ENCODE data around the gene RPL37. TPM values are rescaled to one million over a fixed set of nuclear protein-coding genes. Genes with fewer than 3 reads are reported as not detected.

RPL37 gene
- total and polyA plus RNA-seq, 9 of the 15 experiments (the other 6 are each of a cell fraction or from before 2014, with no cell fraction given): 2,342 to 7,963 (median 4,091) TPM

DNA sequence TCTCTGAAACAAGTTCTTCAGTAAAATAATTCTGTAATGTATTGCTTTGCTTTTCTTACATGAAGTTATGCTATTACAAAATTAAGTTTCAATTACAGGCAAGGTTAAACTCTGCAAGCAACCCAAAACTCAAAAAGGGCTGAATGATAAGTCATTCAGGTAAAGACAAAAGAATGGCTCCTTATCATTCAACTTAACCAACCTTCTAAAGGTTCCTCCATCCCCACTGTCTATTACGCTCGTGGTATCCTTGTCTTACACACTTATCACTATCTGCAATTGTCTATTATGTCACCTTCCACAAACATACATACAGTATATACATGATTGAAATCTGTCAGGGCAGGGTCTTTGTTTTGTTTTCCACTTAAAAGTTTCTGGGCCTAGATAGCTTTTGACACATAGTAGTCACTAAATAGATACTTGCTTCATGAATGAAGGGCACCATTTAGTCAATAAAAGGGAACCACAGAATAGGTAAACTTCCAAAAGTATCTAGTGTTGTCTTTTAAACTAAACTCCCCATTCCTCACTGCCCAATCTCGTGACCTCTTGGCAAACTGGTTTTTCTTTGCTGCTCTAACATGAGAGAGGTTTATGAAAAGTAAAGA lies 6.9 kb downstream of the RPL37 start (continued):
- TF ChIP-seq, protein P1, sequence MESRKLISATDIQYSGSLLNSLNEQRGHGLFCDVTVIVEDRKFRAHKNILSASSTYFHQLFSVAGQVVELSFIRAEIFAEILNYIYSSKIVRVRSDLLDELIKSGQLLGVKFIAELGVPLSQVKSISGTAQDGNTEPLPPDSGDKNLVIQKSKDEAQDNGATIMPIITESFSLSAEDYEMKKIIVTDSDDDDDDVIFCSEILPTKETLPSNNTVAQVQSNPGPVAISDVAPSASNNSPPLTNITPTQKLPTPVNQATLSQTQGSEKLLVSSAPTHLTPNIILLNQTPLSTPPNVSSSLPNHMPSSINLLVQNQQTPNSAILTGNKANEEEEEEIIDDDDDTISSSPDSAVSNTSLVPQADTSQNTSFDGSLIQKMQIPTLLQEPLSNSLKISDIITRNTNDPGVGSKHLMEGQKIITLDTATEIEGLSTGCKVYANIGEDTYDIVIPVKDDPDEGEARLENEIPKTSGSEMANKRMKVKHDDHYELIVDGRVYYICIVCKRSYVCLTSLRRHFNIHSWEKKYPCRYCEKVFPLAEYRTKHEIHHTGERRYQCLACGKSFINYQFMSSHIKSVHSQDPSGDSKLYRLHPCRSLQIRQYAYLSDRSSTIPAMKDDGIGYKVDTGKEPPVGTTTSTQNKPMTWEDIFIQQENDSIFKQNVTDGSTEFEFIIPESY (CRISPR knock-in tag; IDR thresholded peaks at IDR 0.05): no peak
- no peak for TF ChIP-seq SIX5 (IDR thresholded peaks at IDR 0.05; ENCODE audit: borderline replicate concordance in 1 of 2, insufficient read depth in 1 of 2, low read depth in 1 of 2, low read length in 2 of 2)
- no peak for TF ChIP-seq ZNF253 (CRISPR knock-in tag; conservative IDR thresholded peaks at IDR 0.05)
- TF ChIP-seq, protein P2, sequence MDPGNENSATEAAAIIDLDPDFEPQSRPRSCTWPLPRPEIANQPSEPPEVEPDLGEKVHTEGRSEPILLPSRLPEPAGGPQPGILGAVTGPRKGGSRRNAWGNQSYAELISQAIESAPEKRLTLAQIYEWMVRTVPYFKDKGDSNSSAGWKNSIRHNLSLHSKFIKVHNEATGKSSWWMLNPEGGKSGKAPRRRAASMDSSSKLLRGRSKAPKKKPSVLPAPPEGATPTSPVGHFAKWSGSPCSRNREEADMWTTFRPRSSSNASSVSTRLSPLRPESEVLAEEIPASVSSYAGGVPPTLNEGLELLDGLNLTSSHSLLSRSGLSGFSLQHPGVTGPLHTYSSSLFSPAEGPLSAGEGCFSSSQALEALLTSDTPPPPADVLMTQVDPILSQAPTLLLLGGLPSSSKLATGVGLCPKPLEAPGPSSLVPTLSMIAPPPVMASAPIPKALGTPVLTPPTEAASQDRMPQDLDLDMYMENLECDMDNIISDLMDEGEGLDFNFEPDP (CRISPR knock-in tag; IDR thresholded peaks at IDR 0.05): no peak
- TF ChIP-seq, protein P3, sequence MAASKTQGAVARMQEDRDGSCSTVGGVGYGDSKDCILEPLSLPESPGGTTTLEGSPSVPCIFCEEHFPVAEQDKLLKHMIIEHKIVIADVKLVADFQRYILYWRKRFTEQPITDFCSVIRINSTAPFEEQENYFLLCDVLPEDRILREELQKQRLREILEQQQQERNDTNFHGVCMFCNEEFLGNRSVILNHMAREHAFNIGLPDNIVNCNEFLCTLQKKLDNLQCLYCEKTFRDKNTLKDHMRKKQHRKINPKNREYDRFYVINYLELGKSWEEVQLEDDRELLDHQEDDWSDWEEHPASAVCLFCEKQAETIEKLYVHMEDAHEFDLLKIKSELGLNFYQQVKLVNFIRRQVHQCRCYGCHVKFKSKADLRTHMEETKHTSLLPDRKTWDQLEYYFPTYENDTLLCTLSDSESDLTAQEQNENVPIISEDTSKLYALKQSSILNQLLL (CRISPR knock-in tag; IDR thresholded peaks at IDR 0.05; ENCODE audit: borderline replicate concordance): no peak
- no peak for TF ChIP-seq KLF1 (tag; IDR thresholded peaks at IDR 0.05)
- no peak for TF ChIP-seq HEY1 (CRISPR knock-in tag; IDR thresholded peaks at IDR 0.05; ENCODE audit: borderline replicate concordance)
- TF ChIP-seq, protein P4, sequence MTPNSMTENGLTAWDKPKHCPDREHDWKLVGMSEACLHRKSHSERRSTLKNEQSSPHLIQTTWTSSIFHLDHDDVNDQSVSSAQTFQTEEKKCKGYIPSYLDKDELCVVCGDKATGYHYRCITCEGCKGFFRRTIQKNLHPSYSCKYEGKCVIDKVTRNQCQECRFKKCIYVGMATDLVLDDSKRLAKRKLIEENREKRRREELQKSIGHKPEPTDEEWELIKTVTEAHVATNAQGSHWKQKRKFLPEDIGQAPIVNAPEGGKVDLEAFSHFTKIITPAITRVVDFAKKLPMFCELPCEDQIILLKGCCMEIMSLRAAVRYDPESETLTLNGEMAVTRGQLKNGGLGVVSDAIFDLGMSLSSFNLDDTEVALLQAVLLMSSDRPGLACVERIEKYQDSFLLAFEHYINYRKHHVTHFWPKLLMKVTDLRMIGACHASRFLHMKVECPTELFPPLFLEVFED (CRISPR knock-in tag; conservative IDR thresholded peaks at IDR 0.05): no peak; the same call in 1 of the 2 replicates
- no peak for TF ChIP-seq FOXJ3 (CRISPR knock-in tag; IDR thresholded peaks at IDR 0.05)
- TF ChIP-seq ZNF146 (CRISPR knock-in tag; IDR thresholded peaks at IDR 0.05; ENCODE audit: unreplicated experiment): peak; percentile 14
- no peak for TF ChIP-seq STAT5B (CRISPR knock-in tag; IDR thresholded peaks at IDR 0.05)
- no peak for TF ChIP-seq NR3C1 (CRISPR knock-in tag; IDR thresholded peaks at IDR 0.05)
- TF ChIP-seq, protein P5, sequence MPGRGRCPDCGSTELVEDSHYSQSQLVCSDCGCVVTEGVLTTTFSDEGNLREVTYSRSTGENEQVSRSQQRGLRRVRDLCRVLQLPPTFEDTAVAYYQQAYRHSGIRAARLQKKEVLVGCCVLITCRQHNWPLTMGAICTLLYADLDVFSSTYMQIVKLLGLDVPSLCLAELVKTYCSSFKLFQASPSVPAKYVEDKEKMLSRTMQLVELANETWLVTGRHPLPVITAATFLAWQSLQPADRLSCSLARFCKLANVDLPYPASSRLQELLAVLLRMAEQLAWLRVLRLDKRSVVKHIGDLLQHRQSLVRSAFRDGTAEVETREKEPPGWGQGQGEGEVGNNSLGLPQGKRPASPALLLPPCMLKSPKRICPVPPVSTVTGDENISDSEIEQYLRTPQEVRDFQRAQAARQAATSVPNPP (IDR thresholded peaks at IDR 0.05; ENCODE audit: borderline replicate concordance, insufficient read depth, insufficient read length): no peak
- TF ChIP-seq, protein P6, sequence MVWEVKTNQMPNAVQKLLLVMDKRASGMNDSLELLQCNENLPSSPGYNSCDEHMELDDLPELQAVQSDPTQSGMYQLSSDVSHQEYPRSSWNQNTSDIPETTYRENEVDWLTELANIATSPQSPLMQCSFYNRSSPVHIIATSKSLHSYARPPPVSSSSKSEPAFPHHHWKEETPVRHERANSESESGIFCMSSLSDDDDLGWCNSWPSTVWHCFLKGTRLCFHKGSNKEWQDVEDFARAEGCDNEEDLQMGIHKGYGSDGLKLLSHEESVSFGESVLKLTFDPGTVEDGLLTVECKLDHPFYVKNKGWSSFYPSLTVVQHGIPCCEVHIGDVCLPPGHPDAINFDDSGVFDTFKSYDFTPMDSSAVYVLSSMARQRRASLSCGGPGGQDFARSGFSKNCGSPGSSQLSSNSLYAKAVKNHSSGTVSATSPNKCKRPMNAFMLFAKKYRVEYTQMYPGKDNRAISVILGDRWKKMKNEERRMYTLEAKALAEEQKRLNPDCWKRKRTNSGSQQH (CRISPR knock-in tag; IDR thresholded peaks at IDR 0.05): 0 out of 2 replicates have a peak, but pooled peaks have one; percentile 13
- no peak for TF ChIP-seq SP2 (IDR thresholded peaks at IDR 0.05; ENCODE audit: extremely low read depth, low read depth, low read length, poor library complexity, severe bottlenecking)
- no peak for TF ChIP-seq BHLHE40 (IDR thresholded peaks at IDR 0.05; ENCODE audit: low read length)
- peak; percentile 57 for TF ChIP-seq SUPT5H (IDR thresholded peaks at IDR 0.05)
- TF ChIP-seq EGR1 (conservative IDR thresholded peaks at IDR 0.05): no peak
- peak in 1 of 2 experiments; percentile 6 for TF ChIP-seq NCOA2 (IDR thresholded peaks at IDR 0.05; ENCODE audit: partially characterized antibody in 2 of 2)
